Activated CD4-positive, alpha-beta T cell treated with anti-CD3 and anti-CD28 coated beads, Interleukin-10, Interleukin-2, amounts not matched to agents 100 ng/mL and 50 ng/mL, durations not matched to agents 16 hours and 8 hours (primary cell): Measurements from ENCODE around the gene ABCC1.
A peak's percentile ranks its signal among the peaks of the same experiment; 100 is the strongest.

Source experiments
- DNase-seq: peaks from one replicate; pipeline ENCODE4 v3.0.0-alpha.2; 2020

Gene ABCC1

DNA sequence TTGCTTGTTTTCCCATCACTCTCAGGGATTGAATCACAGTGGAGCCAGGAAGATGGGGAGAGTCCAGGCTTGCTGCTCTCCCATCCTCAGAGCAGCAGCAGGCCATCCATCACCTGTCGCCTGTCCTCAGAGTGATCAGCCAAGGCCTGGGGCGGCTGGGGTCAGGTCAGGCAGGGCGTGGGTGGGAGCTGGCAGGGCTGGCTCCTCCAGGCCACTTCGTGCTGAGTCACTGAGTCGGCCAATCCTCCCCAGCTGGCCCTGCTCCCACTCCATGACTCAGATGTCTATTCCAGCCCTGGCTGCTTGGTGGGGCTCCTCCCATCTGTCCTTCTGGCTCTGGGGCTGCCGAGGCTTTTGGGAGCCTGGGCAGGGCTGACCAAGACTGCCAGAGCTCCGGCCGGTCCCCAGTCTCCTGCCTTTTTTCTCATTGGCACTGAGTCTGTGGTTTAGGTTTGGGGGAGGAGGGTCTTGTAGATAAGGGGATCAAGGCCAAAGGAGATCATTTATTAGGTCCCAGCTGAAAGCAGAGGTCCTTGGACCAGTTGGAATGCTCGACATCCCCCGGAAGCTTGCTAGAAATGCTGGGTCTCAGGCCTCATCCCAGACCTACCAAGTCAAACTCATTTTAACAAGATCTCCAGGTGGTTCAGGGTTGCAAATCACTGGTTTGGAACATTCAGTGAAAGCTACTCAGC is 72.7 kb downstream of the ABCC1 start:
- DNase-seq: no peak

DNA sequence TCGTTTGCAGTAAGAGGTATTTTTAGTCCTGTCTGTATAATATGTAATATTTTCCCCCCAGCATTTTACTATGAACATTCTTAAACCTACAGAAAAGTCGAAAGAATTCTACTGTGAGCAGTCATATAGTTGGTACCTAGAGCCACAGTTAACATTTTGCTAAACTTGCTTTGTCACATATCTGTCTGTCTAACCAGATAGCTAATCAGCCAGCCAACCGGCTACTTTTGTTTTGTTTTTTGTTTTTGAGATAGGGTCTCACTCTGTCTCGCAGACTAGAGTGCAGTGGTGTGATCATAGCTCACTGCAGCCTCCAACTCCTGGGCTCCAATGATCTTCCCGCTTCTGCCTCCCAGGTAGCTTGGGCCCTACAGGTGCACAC is 73.3 kb downstream of the ABCC1 start:
- no peak for DNase-seq

GRCh38 chr16:16025214-16025968 is 76.0 kb downstream of the ABCC1 start:
- peak; percentile 66 for DNase-seq

- DNase-seq: no peak
These were observed 78.4 kb downstream of the ABCC1 start for GRCh38 chr16:16027728-16028310.

DNA sequence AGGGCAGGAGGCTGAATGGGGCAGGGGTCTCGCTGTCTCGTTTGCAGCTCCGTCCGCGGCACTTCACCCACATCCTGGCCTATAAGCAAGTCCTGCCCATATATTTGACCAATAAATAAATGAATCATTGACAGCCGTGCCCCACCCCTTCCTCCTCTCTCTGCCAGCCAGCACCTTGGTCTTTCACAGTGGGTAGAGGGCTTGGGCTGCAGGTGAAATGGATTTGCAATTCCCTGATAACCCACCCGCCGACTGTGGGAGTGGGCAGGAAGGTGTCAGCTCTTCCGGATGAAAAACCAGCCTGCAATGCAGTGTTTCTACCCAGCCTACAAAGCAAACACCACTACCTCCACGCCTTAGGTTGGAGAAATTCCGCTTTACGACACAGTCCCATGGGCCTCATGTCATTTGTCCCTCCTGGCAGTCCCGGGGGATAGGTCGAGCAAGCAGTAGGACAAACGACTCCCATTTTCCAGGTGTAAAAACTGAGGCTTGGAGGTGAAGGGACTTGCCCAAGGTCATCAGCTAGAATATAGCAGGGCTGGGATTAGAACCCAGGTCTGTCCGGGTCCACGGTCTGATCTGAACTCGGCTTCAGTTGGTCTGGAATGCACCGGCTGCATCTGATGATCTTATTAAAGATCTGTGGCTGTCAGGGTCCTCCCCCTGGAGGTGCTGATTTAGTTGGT is 79.0 kb downstream of the ABCC1 start:
- DNase-seq: no peak

- no peak for DNase-seq
These were observed 80.1 kb downstream of the ABCC1 start for GRCh38 chr16:16029431-16030011.

GRCh38 chr16:16030449-16030848 is 81.0 kb downstream of the ABCC1 start:
- no peak for DNase-seq

GRCh38 chr16:16031401-16031800 is 82.0 kb downstream of the ABCC1 start:
- DNase-seq: no peak

- no peak for DNase-seq
These were observed 83.0 kb downstream of the ABCC1 start for GRCh38 chr16:16032271-16032979.

GRCh38 chr16:16033208-16033717 is 83.8 kb downstream of the ABCC1 start:
- DNase-seq: peak; percentile 57

DNA sequence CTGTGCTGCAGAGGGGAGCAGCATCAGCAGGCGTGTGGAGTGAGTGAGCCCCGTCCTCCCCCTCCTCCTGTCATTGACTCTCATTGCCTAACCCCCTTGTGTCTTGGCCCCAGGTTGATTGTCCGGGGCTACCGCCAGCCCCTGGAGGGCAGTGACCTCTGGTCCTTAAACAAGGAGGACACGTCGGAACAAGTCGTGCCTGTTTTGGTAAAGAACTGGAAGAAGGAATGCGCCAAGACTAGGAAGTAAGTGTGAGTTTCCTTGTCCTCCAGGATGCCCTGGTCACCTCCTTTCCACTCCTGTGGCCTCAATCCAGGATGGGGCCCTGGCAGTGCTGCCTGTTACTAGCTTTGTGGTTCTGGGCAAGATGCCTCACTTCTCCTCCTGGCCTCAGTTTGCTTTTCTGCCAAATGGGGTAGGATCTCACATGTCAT is 87.0 kb downstream of the ABCC1 start:
- no peak for DNase-seq

GRCh38 chr16:16037521-16037920 is 88.1 kb downstream of the ABCC1 start:
- no peak for DNase-seq

DNA sequence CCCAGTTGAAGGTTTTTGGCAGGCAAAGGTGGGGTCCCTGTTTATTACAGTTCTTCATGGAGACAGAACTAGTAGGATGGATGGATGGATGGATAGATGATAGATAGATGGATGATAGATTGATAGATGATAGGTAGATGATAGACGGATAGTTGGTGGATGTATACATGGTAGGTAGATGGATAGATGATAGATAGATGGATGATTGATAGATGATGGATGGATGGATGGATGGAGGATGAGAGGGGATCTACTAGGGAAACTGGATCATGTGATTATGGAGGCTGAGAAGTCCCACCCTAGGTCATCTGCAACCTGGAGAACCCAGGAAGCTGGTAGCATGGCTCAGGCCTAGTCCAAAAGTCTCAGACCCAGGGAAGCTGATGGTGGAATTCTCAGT is 88.6 kb downstream of the ABCC1 start:
- DNase-seq: no peak

DNA sequence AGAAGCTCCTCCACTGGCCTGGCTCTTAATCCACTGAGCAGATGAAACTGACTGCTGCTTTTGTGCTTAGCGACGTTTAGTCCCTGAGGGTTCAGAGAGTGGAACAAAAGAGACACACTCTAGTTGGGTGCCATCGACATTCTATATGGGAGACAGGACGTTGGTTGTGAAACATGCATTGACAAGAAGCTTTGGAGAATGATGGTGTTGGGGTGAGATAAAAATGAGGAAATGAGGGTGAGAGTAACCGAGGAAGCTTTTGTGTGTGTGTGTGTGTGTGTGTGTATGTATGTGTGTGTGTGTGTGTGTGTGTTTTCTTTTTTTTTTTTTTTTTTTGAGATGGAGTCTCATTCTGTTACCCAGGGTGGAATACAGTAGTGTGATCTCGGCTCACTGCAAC is 89.5 kb downstream of the ABCC1 start:
- DNase-seq: no peak

DNA sequence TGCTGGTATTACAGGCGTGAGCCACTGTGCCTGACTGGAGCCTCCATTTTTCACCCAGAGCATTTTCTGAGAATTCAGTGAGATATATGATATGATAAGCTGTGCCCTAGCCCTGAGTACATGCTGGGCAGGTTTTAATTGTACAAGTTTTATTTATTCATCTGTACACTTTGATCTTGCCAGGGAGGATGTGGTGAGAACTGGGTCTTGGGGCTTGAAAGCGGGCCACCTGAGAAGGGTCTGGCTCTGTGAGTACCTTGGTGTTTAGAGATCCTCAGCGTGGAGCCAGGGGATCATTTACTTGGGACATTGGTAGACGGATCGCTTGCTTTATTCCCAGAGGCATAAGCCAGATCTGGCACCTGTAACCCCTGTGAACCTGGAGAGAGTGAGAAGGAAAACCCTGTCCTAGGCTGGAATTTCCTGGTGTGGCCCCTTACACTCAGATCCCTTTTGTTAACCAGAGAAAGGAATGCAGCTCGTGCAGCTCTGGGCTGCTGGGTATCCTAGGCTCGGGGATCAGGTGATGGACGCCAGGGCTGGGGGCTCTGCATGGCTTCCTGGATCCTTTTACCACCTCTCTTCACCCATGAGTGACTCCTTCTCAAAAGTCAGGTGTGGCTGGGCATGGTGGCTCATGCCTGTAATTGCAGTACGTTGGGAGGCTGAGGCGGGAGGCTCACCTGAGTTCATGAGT is 91.9 kb downstream of the ABCC1 start:
- no peak for DNase-seq

- DNase-seq: no peak
These were observed 92.7 kb downstream of the ABCC1 start for GRCh38 chr16:16042076-16042475.

- no peak for DNase-seq
These were observed 95.9 kb downstream of the ABCC1 start for GRCh38 chr16:16045296-16045695.

DNA sequence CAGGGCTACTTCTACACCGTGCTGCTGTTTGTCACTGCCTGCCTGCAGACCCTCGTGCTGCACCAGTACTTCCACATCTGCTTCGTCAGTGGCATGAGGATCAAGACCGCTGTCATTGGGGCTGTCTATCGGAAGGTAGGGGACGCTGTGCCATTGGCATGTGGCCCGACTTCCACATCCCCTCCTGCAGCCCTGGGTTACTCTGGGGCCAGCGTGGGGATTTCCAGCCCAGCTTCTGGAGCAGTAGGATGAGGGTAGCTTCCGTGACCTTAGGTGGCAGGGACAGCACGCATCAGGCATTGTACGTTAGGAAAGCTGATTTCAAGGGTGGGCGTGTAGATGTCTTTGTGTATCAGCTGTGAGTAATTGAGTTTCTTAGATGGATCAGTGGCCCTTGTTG is 96.5 kb downstream of the ABCC1 start:
- DNase-seq: no peak

DNA sequence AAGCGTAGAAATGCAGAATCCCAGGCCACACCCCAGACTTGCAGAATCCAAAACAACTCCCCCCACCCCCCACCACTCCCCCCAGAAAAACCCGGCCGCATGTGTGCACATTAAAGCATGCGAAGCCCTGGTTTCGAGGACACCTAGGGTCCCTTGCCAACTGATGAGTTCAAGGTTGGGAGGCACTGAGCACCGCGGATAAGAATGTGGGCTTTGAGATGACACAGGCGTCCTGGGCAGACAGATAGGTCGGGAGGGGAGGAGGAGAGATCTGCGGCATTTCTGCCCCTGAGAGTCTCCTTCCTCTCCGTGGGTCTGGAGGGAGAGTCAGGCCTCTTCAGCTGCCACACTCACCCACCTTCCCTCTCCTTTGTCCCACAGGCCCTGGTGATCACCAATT is 98.3 kb downstream of the ABCC1 start:
- DNase-seq: no peak

GRCh38 chr16:16048904-16049582 is 99.6 kb downstream of the ABCC1 start:
- DNase-seq: no peak

DNA sequence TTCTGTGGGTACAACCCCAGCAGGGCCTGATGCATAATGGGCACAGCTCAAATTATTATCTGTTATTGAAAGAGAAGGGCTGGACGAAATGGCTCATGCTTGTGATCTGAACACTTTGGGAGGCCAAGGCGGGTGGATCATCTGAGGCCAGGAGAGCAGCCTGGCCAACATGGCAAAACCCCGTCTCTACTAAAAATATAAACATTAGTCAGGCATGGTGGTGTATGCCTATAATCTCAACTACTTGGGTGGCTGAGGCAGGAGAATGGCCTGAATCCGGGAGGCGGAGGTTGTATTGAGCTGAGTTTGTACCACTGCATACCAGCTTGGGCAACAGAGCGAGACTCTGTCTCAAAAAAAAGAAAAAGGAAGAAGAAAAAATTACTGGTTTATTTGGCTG is 100.7 kb downstream of the ABCC1 start:
- no peak for DNase-seq
